ENCODE results near the gene CAPN11. TPM values are rescaled to one million over a fixed set of nuclear protein-coding genes. Genes with fewer than 3 reads are reported as not detected.
"Not testable (repeated sequence)": the region's sequence is repeated elsewhere in the genome, so short reads cannot be mapped to it uniquely, and the experiment has no call there.

CAPN11 gene
- total RNA-seq, 1 experiment from 2014 or later = not detected

GRCh38 chr6:44228836-44229235 is 70.2 kb downstream of the CAPN11 start:
- H3K4me3 ChIP-seq (ENCODE audit: low read length) = no peak overlapping the region
- no peak for TF ChIP-seq CTCF (conservative IDR thresholded peaks at IDR 0.05; ENCODE audit: low read depth, low read length)
- no peak for TF ChIP-seq EZH2phosphoT487 (IDR thresholded peaks at IDR 0.05; ENCODE audit: borderline replicate concordance, low read length)
- TF ChIP-seq EZH2 (IDR thresholded peaks at IDR 0.05; ENCODE audit: low read length, unreplicated experiment) = no peak
- peaks cover 15% of the 10 kb centered on the region for H3K4me1 ChIP-seq (ENCODE audit: insufficient read depth, low read length)
- H3K36me3 ChIP-seq (ENCODE audit: low read depth, low read length) = peaks cover 14% of the 10 kb centered on the region
- peaks cover 32% of the 10 kb centered on the region for H3K79me2 ChIP-seq (ENCODE audit: low read length)
- BruUV-seq (replicated peaks) = no TSS peak
- H3K9ac ChIP-seq (ENCODE audit: low read length) = no peak overlapping the region
- no peaks in the 10 kb centered on the region for H3K27me3 ChIP-seq (ENCODE audit: low read length)
- CTCF ChIA-PET = no interaction called here
- H3K9me3 ChIP-seq (ENCODE audit: low read length) = no peaks in the 10 kb centered on the region
- H3K27ac ChIP-seq (ENCODE audit: low read length) = no peak overlapping the region
- no peaks in the 10 kb centered on the region for H3K9me2 ChIP-seq (replicated peaks; ENCODE audit: low read length)
- POLR2A ChIA-PET (ENCODE audit: unreplicated experiment) = no interaction called here
- H3K4me2 ChIP-seq (ENCODE audit: low read length) = no peak overlapping the region
- no peak for ATAC-seq
- DNase-seq = no peak
- no peak overlapping the region for H2AFZ ChIP-seq (ENCODE audit: low read length)
- intact Hi-C loops (cut with micrococcal nuclease) = no loop called here
- H4K20me1 ChIP-seq (ENCODE audit: low read length) = peaks cover 5% of the 10 kb centered on the region; the same call in 1 of the 2 replicates
- H3F3A ChIP-seq (ENCODE audit: low read length, unreplicated experiment) = no peaks in the 10 kb centered on the region

DNA sequence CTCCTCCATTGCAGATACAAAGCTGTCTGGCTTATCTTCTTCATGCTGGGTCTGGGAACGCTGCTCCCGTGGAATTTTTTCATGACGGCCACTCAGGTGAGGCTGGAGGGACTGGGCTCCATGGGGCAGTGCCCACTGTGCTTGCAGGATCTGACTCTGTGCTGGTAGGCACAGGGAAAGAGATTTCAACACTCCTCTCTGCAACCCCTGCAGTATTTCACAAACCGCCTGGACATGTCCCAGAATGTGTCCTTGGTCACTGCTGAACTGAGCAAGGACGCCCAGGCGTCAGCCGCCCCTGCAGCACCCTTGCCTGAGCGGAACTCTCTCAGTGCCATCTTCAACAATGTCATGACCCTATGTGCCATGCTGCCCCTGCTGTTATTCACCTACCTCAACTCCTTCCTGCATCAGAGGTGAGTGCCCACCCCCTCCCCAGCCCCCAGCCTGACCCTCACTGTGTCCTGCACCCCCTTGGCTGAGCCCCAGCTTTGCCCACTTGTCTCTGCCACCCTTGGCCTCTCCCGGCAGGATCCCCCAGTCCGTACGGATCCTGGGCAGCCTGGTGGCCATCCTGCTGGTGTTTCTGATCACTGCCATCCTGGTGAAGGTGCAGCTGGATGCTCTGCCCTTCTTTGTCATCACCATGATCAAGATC is 70.9 kb downstream of the CAPN11 start:
- peaks cover 2% of the 10 kb centered on the region; the same call in 1 of the 2 replicates for H4K20me1 ChIP-seq (ENCODE audit: low read length)
- DNase-seq = no peak
- H3F3A ChIP-seq (ENCODE audit: low read length, unreplicated experiment) = no peaks in the 10 kb centered on the region
- no peak overlapping the region for H3K4me2 ChIP-seq (ENCODE audit: low read length)
- peaks cover 14% of the 10 kb centered on the region for H3K36me3 ChIP-seq (ENCODE audit: low read depth, low read length)
- CTCF ChIA-PET = no interaction called here
- intact Hi-C loops (cut with micrococcal nuclease) = no loop called here
- peaks cover 25% of the 10 kb centered on the region for H3K79me2 ChIP-seq (ENCODE audit: low read length)
- H3K27me3 ChIP-seq (ENCODE audit: low read length) = no peaks in the 10 kb centered on the region
- no TSS peak for BruUV-seq (replicated peaks)
- POLR2A ChIA-PET (ENCODE audit: unreplicated experiment) = no interaction called here
- TF ChIP-seq EZH2phosphoT487 (IDR thresholded peaks at IDR 0.05; ENCODE audit: borderline replicate concordance, low read length) = no peak
- no peak for TF ChIP-seq EZH2 (IDR thresholded peaks at IDR 0.05; ENCODE audit: low read length, unreplicated experiment)
- TF ChIP-seq CTCF (conservative IDR thresholded peaks at IDR 0.05; ENCODE audit: low read depth, low read length) = no peak
- H3K4me3 ChIP-seq (ENCODE audit: low read length) = no peak overlapping the region
- H3K9ac ChIP-seq (ENCODE audit: low read length) = no peak overlapping the region
- H2AFZ ChIP-seq (ENCODE audit: low read length) = no peak overlapping the region
- ATAC-seq = no peak
- H3K27ac ChIP-seq (ENCODE audit: low read length) = no peak overlapping the region
- peaks cover 17% of the 10 kb centered on the region for H3K4me1 ChIP-seq (ENCODE audit: insufficient read depth, low read length)
- H3K9me2 ChIP-seq (replicated peaks; ENCODE audit: low read length) = no peaks in the 10 kb centered on the region
- no peaks in the 10 kb centered on the region for H3K9me3 ChIP-seq (ENCODE audit: low read length)

GRCh38 chr6:44230034-44230675 is 71.5 kb downstream of the CAPN11 start:
- no peak overlapping the region for H3K9ac ChIP-seq (ENCODE audit: low read length)
- H3F3A ChIP-seq (ENCODE audit: low read length, unreplicated experiment) = no peaks in the 10 kb centered on the region
- no peak overlapping the region for H3K27ac ChIP-seq (ENCODE audit: low read length)
- H3K9me3 ChIP-seq (ENCODE audit: low read length) = no peaks in the 10 kb centered on the region
- no peak overlapping the region for H3K4me3 ChIP-seq (ENCODE audit: low read length)
- ATAC-seq = no peak
- no peak for TF ChIP-seq EZH2phosphoT487 (IDR thresholded peaks at IDR 0.05; ENCODE audit: borderline replicate concordance, low read length)
- TF ChIP-seq CTCF (conservative IDR thresholded peaks at IDR 0.05; ENCODE audit: low read depth, low read length) = no peak
- TF ChIP-seq EZH2 (IDR thresholded peaks at IDR 0.05; ENCODE audit: low read length, unreplicated experiment) = no peak
- H3K4me1 ChIP-seq (ENCODE audit: insufficient read depth, low read length) = peaks cover 13% of the 10 kb centered on the region; the same call in 1 of the 2 replicates
- no TSS peak for BruUV-seq (replicated peaks)
- no peaks in the 10 kb centered on the region for H3K27me3 ChIP-seq (ENCODE audit: low read length)
- no peak for DNase-seq
- intact Hi-C loops (cut with micrococcal nuclease) = no loop called here
- POLR2A ChIA-PET (ENCODE audit: unreplicated experiment) = no interaction called here
- H3K79me2 ChIP-seq (ENCODE audit: low read length) = peaks cover 19% of the 10 kb centered on the region
- CTCF ChIA-PET = no interaction called here
- H3K36me3 ChIP-seq (ENCODE audit: low read depth, low read length) = peaks cover 14% of the 10 kb centered on the region
- no peaks in the 10 kb centered on the region for H3K9me2 ChIP-seq (replicated peaks; ENCODE audit: low read length)
- no peak overlapping the region for H2AFZ ChIP-seq (ENCODE audit: low read length)
- no peaks in the 10 kb centered on the region for H4K20me1 ChIP-seq (ENCODE audit: low read length)
- H3K4me2 ChIP-seq (ENCODE audit: low read length) = no peak overlapping the region

DNA sequence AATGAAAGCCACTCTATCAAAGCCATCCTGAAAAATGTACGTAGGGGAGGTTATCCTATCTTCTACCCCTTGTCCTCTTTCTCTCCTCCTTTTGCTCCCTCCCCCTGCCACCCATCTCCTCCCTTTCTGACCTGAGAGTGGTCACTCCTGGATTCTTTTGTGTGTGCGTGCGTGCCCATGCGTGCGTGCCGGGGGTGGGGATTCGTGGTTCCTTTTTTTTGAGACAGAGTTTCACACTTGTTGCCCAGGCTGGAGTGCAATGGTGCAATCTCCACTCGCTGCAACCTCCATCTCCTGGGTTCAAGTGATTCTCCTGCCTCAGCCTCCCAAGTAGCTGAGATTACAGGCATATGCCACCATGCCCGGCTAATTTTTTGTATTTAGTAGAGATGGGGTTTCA is 72.8 kb downstream of the CAPN11 start:
- H3K27me3 ChIP-seq (ENCODE audit: low read length); CTCF ChIA-PET; H3K9me2 ChIP-seq (replicated peaks; ENCODE audit: low read length); H3K4me2 ChIP-seq (ENCODE audit: low read length); intact Hi-C loops (cut with micrococcal nuclease); BruUV-seq (replicated peaks); H3K9ac ChIP-seq (ENCODE audit: low read length); H3F3A ChIP-seq (ENCODE audit: low read length, unreplicated experiment); H3K27ac ChIP-seq (ENCODE audit: low read length); H3K9me3 ChIP-seq (ENCODE audit: low read length); H3K79me2 ChIP-seq (ENCODE audit: low read length); DNase-seq; POLR2A ChIA-PET (ENCODE audit: unreplicated experiment); H4K20me1 ChIP-seq (ENCODE audit: low read length); H2AFZ ChIP-seq (ENCODE audit: low read length); H3K4me3 ChIP-seq (ENCODE audit: low read length); ATAC-seq: not testable (repeated sequence)
- H3K36me3 ChIP-seq (ENCODE audit: low read depth, low read length) = peaks cover 17% of the 10 kb centered on the region
- H3K4me1 ChIP-seq (ENCODE audit: insufficient read depth, low read length) = peaks cover 13% of the 10 kb centered on the region
